Stimulated activated naive CD4-positive, alpha-beta T cell treated with Interleukin-2 at 50 U/mL for 16 hours (primary cell): Measurements from ENCODE around the gene HIC2.
"Not testable (repeated sequence)": the region's sequence is repeated elsewhere in the genome, so short reads cannot be mapped to it uniquely, and the experiment has no call there.

Experiments used
- DNase-seq: peaks from one replicate; lab custom pipeline; 2025; lab: John Stamatoyannopoulos, UW

Gene HIC2

DNA sequence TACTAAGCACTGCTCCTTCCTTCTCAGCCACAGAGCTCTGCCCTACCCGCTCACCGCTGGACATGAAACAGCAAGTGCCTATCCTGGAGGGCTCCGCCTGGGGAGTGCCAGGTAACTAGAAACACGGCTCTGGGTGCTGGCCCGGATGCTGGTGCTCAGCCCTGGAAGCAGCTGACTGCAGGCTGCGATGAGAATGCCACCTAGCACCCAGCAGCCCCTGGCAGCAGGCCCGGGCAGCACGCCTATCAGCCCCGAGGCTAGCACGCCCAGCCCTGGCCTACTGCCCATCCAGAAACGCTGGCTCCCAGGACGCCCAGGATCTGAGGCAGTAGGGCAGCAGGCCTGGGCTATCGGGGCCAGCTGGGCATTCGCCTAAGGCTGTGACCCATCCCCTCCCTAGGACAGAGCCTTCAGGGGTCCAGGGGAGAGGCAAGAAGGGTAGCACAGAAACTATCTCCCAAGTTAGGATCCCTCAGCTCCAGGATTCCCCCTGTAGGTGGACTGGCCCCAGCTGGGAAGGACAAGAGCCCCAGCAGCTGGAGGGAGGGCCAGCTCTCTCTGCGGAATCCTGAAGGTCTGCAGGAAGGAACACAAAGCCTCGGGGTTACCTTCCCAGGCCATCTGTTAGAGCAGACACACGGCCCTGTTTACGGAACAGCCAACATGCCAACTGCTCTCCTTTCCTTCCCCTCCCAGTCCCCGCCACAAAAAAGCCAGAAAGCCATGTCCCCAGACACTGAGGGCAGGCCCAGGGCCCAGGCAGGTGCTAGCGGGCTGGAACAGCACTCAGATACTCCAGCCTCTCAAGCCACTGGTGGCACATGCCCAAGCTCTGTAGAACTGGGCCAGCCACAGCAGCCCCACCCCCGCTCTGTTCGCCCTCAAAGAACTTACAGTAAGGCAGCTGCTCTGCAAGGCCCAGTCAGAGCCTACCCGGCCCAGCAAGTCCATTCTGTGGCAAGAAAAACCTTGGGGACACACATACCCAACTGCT is 76.9 kb downstream of the HIC2 start:
- DNase-seq, result not testable (repeated sequence)

DNA sequence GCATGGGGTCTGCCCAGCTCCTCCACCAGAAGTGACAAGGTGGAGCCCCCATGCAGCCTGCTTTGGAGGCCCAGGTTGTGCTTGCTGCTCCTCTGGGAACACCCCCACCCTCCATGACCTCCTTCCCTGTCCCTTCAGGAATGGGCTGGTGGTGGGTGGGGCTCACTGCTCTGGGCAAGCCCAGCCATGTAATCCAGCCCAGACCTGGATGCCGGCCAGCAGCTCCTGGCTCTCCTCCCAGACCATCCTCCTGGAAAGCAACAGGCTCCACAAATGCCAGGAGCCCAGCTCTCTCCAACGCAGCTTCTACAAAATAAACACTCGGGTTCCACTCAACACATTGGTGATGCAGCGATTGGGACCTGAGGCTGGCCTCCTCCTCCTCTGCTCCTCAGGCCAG is 80.8 kb downstream of the HIC2 start:
- not testable (repeated sequence) for DNase-seq

DNA sequence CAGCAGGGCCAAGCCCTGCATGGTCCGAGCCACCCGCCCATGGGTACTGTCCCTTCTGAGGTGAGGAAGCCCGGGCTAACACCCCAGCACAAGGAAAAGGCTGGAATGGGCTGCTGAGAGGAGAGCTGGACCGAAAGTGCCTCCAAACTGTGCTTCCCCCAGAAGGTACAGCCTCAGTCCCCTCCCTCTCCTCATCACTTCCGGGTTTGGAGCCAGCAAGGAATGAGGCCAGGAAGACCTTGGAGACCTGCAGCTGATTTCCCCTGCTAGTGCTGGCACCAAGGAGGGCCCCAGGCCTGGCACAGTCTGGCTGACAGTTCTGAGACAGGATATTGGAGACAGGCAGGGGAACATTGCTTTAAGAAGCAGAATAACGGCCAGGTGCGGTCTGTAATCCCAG is 81.3 kb downstream of the HIC2 start:
- DNase-seq, result not testable (repeated sequence)

DNA sequence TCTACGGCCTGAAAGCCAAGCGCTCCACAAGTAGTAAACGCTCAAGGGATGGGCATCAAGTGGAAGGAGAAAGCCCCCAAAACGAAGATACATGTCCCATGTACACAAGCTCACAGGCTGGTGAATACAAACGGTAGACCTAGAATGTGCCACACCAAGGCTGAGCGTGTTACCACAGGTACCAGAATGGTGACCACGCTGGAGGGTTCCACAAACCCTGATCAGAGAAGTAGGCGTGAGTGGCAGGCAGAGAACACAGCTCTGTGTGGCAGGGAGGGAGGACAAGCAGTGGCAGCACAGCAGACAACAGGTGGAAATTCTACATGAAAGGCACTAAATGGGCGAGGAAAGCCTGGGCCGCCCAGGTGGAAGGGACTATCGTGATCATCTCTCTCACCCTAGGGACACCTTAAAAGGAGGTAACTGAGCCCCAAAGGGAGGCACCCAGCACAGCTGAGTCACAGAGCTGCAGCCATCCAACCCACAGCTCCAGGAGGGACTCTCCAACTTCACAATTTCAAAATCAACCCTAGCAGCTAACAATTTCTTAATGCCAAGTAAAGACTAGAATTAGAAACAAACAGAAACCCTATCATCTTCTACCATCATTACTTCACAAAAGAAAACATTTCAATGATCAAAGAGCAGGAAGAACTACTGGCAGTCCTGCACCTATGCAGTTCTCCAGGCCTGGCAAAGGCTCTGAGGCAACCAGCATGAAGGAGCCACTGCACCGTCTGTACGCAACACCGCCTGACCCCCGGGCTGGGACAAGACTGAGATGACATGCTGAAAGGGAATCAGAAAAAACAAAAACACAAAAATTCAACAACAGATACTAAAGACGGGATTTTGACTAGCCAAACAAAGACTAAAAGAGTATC is 82.7 kb downstream of the HIC2 start:
- not testable (repeated sequence) for DNase-seq
